Measurements from ENCODE around the gene ABCA7.

DNA sequence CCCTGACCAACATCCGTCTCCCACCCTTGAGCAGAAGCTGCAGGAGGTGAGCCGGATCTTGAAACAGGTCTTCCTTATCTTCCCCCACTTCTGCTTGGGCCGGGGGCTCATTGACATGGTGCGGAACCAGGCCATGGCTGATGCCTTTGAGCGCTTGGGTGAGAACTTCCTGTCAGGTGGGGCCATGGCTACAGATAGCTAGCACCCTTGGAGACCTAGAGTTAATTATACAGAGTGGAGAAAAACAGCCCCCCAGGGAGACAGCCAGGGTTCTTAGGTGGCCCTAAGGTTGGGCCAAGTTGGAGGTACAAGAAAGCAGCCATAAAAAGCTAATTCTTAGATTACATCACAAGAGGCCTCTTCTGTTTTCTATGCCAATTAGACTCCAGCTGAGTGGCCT is 18.2 kb downstream of the ABCA7 start:
- TF ChIP-seq, protein P1, sequence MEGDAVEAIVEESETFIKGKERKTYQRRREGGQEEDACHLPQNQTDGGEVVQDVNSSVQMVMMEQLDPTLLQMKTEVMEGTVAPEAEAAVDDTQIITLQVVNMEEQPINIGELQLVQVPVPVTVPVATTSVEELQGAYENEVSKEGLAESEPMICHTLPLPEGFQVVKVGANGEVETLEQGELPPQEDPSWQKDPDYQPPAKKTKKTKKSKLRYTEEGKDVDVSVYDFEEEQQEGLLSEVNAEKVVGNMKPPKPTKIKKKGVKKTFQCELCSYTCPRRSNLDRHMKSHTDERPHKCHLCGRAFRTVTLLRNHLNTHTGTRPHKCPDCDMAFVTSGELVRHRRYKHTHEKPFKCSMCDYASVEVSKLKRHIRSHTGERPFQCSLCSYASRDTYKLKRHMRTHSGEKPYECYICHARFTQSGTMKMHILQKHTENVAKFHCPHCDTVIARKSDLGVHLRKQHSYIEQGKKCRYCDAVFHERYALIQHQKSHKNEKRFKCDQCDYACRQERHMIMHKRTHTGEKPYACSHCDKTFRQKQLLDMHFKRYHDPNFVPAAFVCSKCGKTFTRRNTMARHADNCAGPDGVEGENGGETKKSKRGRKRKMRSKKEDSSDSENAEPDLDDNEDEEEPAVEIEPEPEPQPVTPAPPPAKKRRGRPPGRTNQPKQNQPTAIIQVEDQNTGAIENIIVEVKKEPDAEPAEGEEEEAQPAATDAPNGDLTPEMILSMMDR (conservative IDR thresholded peaks at IDR 0.05 in 1 of 2, IDR thresholded peaks at IDR 0.05 in 1 of 2; ENCODE audit: extremely low read depth in 1 of 2, insufficient read depth in 1 of 2, low read depth in 1 of 2, low read length in 2 of 2): no peak
- no peak for TF ChIP-seq EZH2 (IDR thresholded peaks at IDR 0.05; ENCODE audit: borderline replicate concordance, low read length)

All from mammary epithelial cell (primary cell).